Measurements from ENCODE around the gene SMAD3. TPM values are rescaled to one million over a fixed set of nuclear protein-coding genes. Genes with fewer than 3 reads are reported as not detected.

Gene SMAD3
- total and polyA plus RNA-seq, 4 donors, result 4.0 to 12.2 (median 5.5) TPM

DNA sequence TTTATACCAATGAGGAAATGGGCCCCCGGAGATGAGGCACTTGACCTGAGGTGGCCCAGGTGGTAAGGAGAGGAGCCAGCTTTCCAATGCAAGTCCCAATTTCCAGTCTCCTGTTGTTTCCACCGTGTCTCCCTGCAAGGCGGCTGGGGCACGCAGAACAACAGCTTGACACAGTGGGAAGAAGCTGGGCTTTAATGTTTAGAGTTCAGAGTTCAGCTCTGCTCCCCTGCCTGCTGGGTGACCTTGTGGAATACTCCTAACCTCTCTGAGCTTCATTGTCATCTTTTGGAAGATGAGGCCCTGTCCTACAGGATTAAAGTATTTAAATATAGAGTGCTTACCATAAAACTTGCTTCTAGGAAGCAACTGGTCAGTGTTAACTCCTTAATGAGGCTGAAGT lies 80.3 kb downstream of the SMAD3 start:
- no peaks in the 10 kb centered on the region for H3K36me3 ChIP-seq (ENCODE audit: control insufficient read depth in 4 of 4, insufficient read depth in 3 of 4, low read depth in 1 of 4, low read length in 3 of 4)
- H3K9ac ChIP-seq (ENCODE audit: low read depth in 1 of 2, low read length in 2 of 2), result no peak overlapping the region

More for the DNA sequence above, 80.3 kb downstream of the SMAD3 start:
- TF ChIP-seq, protein P1, sequence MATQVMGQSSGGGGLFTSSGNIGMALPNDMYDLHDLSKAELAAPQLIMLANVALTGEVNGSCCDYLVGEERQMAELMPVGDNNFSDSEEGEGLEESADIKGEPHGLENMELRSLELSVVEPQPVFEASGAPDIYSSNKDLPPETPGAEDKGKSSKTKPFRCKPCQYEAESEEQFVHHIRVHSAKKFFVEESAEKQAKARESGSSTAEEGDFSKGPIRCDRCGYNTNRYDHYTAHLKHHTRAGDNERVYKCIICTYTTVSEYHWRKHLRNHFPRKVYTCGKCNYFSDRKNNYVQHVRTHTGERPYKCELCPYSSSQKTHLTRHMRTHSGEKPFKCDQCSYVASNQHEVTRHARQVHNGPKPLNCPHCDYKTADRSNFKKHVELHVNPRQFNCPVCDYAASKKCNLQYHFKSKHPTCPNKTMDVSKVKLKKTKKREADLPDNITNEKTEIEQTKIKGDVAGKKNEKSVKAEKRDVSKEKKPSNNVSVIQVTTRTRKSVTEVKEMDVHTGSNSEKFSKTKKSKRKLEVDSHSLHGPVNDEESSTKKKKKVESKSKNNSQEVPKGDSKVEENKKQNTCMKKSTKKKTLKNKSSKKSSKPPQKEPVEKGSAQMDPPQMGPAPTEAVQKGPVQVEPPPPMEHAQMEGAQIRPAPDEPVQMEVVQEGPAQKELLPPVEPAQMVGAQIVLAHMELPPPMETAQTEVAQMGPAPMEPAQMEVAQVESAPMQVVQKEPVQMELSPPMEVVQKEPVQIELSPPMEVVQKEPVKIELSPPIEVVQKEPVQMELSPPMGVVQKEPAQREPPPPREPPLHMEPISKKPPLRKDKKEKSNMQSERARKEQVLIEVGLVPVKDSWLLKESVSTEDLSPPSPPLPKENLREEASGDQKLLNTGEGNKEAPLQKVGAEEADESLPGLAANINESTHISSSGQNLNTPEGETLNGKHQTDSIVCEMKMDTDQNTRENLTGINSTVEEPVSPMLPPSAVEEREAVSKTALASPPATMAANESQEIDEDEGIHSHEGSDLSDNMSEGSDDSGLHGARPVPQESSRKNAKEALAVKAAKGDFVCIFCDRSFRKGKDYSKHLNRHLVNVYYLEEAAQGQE (IDR thresholded peaks at IDR 0.05), result no peak
- TF ChIP-seq FOXA1 (IDR thresholded peaks at IDR 0.05) (no peak), HNF4G (IDR thresholded peaks at IDR 0.05) (no peak), JUND (IDR thresholded peaks at IDR 0.05) (no peak), TAF1 (conservative IDR thresholded peaks at IDR 0.05) (no peak), SP1 (IDR thresholded peaks at IDR 0.05) (no peak), YY1 (IDR thresholded peaks at IDR 0.05) (no peak), EGR1 (IDR thresholded peaks at IDR 0.05; ENCODE audit: low read depth in 2 of 2) (no peak), ATF3 (IDR thresholded peaks at IDR 0.05) (no peak), NR2F2 (IDR thresholded peaks at IDR 0.05) (no peak), CTCF (IDR thresholded peaks at IDR 0.05; ENCODE audit: low read depth, low read length, missing input control) (no peak), HNF4A (conservative IDR thresholded peaks at IDR 0.05) (no peak), GABPA (IDR thresholded peaks at IDR 0.05 in 1 of 2, conservative IDR thresholded peaks at IDR 0.05 in 1 of 2) (no peak), RXRA (IDR thresholded peaks at IDR 0.05) (no peak), FOXA2 (IDR thresholded peaks at IDR 0.05) (no peak), RAD21 (IDR thresholded peaks at IDR 0.05) (no peak)
- TF ChIP-seq, protein P2, sequence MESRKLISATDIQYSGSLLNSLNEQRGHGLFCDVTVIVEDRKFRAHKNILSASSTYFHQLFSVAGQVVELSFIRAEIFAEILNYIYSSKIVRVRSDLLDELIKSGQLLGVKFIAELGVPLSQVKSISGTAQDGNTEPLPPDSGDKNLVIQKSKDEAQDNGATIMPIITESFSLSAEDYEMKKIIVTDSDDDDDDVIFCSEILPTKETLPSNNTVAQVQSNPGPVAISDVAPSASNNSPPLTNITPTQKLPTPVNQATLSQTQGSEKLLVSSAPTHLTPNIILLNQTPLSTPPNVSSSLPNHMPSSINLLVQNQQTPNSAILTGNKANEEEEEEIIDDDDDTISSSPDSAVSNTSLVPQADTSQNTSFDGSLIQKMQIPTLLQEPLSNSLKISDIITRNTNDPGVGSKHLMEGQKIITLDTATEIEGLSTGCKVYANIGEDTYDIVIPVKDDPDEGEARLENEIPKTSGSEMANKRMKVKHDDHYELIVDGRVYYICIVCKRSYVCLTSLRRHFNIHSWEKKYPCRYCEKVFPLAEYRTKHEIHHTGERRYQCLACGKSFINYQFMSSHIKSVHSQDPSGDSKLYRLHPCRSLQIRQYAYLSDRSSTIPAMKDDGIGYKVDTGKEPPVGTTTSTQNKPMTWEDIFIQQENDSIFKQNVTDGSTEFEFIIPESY (IDR thresholded peaks at IDR 0.05), result no peak
- TF ChIP-seq, protein P3, sequence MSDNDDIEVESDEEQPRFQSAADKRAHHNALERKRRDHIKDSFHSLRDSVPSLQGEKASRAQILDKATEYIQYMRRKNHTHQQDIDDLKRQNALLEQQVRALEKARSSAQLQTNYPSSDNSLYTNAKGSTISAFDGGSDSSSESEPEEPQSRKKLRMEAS (IDR thresholded peaks at IDR 0.05), result no peak
- H3K27ac ChIP-seq (ENCODE audit: low read depth in 1 of 2, low read length in 2 of 2), result no peak overlapping the region
- no peaks in the 10 kb centered on the region for H3K27me3 ChIP-seq (ENCODE audit: control insufficient read depth in 4 of 4, insufficient read depth in 4 of 4, low read length in 3 of 4)
- 88% methylated on average over 4 of the region's 4 CpGs for WGBS
- no peak overlapping the region for H3K4me3 ChIP-seq (ENCODE audit: low read depth in 1 of 3, low read length in 3 of 3)
- H3K9me3 ChIP-seq (ENCODE audit: control insufficient read depth in 4 of 4, low read length in 3 of 4), result no peaks in the 10 kb centered on the region
- no peak for DNase-seq (ENCODE audit: low spot score)
- peaks cover 6 to 35% (median 22%) of the 10 kb centered on the region in 4 donors for H3K4me1 ChIP-seq (ENCODE audit: control insufficient read depth in 4 of 4, insufficient read depth in 4 of 4, low read length in 3 of 4)

Data from liver (tissue), 9 donors.